HepG2 (cell line): ENCODE measurements around the gene GPR15LG.

Experiments used
- CCAR2 ChIP-seq: fragments of 200-400 bp; formaldehyde crosslinking; optimal IDR thresholded peaks from 2 replicates; pipeline ENCODE3; 2018; ENCODE audit warnings: low read depth, mild to moderate bottlenecking, low read length, moderate library complexity
- EZH2 ChIP-seq: conservative IDR thresholded peaks from 2 replicates; pipeline ENCODE4 v1.6.1; 2012; ENCODE audit warnings: mild to moderate bottlenecking, low read depth, low read length, moderate library complexity
- FIP1L1 ChIP-seq: fragments of 200-400 bp; formaldehyde crosslinking; IDR thresholded peaks from 2 replicates; pipeline ENCODE4 v1.6.1; 2018; ENCODE audit warnings: low read depth, mild to moderate bottlenecking, low read length, moderate library complexity, borderline replicate concordance; ENCODE audit not compliant: insufficient read depth
- HNRNPL ChIP-seq: fragments of 200-400 bp; formaldehyde crosslinking; IDR thresholded peaks from 2 replicates; pipeline ENCODE4 v1.6.1; 2017; ENCODE audit warnings: mild to moderate bottlenecking, low read depth, low read length
- MXI1 ChIP-seq: IDR thresholded peaks from 3 replicates; pipeline ENCODE4 v1.6.1; 2012; ENCODE audit warnings: low read depth, low read length, inconsistent platforms, borderline replicate concordance
- POLR2AphosphoS5 ChIP-seq: IDR thresholded peaks from 2 replicates; pipeline ENCODE4 v1.6.1; 2012; ENCODE audit warnings: low read depth, low read length
- TAF1 ChIP-seq: sonication (generic); formaldehyde crosslinking; IDR thresholded peaks from 2 replicates; pipeline ENCODE4 v1.4.0; 2020; ENCODE audit warnings: missing genetic modification reagents
- U2AF2 ChIP-seq: fragments of 200-400 bp; formaldehyde crosslinking; IDR thresholded peaks from 2 replicates; pipeline ENCODE4 v1.6.1; 2017; ENCODE audit warnings: low read depth, mild to moderate bottlenecking, low read length
- YY1 ChIP-seq: IDR thresholded peaks from 2 replicates; pipeline ENCODE4 v1.6.1; 2011; ENCODE audit warnings: low read length, low read depth, moderate library complexity, mild to moderate bottlenecking; ENCODE audit not compliant: insufficient read depth, insufficient replicate concordance
- ZNF282 ChIP-seq: fragments of 450-650 bp; IDR thresholded peaks from 2 replicates; pipeline ENCODE4 v1.6.1; 2018; ENCODE audit not compliant: partially characterized antibody
- ZNF775 ChIP-seq: sonication (generic); formaldehyde crosslinking; IDR thresholded peaks from 2 replicates; pipeline ENCODE4 v1.4.0; 2020; ENCODE audit warnings: missing genetic modification reagents, mild to moderate bottlenecking, moderate library complexity, borderline replicate concordance
- TF ChIP-seq, protein P1 (sequence below): sonication (generic); formaldehyde crosslinking; IDR thresholded peaks from 2 replicates; pipeline ENCODE4 v1.4.0; 2020; ENCODE audit warnings: missing genetic modification reagents
- TF ChIP-seq, protein P2 (sequence below): sonication (generic); formaldehyde crosslinking; IDR thresholded peaks from 2 replicates; pipeline ENCODE4 v1.5.1; 2020; ENCODE audit warnings: mild to moderate bottlenecking, moderate library complexity, missing genetic modification reagents
- TF ChIP-seq, protein P3 (sequence below): sonication (generic); formaldehyde crosslinking; IDR thresholded peaks from 2 replicates; pipeline ENCODE4 v1.5.0; 2020; ENCODE audit warnings: mild to moderate bottlenecking, missing genetic modification reagents, moderate library complexity

DNA sequence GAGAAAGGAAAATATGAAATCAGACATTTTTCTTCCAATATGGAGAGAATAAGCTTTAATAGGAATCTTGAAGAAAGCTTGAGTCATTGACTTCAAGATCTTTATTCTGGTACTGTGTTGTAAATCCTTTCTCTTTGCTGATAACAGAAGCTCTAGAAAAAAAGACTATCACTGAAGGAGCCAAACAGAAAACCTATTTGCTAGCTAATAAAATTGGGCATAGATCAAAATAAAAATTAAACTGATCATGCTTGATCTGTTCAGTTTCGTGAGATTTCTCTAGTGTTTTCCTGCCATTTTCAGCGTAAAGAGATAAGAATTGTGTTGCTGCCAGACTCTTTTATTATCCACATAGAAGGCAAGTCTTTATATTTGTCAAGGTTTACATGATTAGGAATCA, 35.8 kb upstream of the GPR15LG start:
- TF ChIP-seq, protein P1, sequence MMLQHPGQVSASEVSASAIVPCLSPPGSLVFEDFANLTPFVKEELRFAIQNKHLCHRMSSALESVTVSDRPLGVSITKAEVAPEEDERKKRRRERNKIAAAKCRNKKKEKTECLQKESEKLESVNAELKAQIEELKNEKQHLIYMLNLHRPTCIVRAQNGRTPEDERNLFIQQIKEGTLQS (CRISPR knock-in tag), result no peak
- TF ChIP-seq TAF1 (CRISPR knock-in tag) (no peak), EZH2 (no peak), POLR2AphosphoS5 (no peak), MXI1 (no peak), U2AF2 (no peak), FIP1L1 (no peak), CCAR2 (no peak), HNRNPL (no peak), ZNF282 (no peak), YY1 (no peak), ZNF775 (CRISPR knock-in tag) (no peak)
- TF ChIP-seq, protein P2, sequence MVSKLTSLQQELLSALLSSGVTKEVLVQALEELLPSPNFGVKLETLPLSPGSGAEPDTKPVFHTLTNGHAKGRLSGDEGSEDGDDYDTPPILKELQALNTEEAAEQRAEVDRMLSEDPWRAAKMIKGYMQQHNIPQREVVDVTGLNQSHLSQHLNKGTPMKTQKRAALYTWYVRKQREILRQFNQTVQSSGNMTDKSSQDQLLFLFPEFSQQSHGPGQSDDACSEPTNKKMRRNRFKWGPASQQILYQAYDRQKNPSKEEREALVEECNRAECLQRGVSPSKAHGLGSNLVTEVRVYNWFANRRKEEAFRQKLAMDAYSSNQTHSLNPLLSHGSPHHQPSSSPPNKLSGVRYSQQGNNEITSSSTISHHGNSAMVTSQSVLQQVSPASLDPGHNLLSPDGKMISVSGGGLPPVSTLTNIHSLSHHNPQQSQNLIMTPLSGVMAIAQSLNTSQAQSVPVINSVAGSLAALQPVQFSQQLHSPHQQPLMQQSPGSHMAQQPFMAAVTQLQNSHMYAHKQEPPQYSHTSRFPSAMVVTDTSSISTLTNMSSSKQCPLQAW (CRISPR knock-in tag), result no peak
- TF ChIP-seq, protein P3, sequence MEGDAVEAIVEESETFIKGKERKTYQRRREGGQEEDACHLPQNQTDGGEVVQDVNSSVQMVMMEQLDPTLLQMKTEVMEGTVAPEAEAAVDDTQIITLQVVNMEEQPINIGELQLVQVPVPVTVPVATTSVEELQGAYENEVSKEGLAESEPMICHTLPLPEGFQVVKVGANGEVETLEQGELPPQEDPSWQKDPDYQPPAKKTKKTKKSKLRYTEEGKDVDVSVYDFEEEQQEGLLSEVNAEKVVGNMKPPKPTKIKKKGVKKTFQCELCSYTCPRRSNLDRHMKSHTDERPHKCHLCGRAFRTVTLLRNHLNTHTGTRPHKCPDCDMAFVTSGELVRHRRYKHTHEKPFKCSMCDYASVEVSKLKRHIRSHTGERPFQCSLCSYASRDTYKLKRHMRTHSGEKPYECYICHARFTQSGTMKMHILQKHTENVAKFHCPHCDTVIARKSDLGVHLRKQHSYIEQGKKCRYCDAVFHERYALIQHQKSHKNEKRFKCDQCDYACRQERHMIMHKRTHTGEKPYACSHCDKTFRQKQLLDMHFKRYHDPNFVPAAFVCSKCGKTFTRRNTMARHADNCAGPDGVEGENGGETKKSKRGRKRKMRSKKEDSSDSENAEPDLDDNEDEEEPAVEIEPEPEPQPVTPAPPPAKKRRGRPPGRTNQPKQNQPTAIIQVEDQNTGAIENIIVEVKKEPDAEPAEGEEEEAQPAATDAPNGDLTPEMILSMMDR (CRISPR knock-in tag), result no peak
